GM19238 (cell line): ENCODE measurements around the gene C17orf100.

Experiments used
- DNase-seq: peaks from one replicate; pipeline ENCODE4 v3.0.0; 2011; ENCODE audit warnings: low spot score; ENCODE audit not compliant: insufficient read length

Gene C17orf100

DNA sequence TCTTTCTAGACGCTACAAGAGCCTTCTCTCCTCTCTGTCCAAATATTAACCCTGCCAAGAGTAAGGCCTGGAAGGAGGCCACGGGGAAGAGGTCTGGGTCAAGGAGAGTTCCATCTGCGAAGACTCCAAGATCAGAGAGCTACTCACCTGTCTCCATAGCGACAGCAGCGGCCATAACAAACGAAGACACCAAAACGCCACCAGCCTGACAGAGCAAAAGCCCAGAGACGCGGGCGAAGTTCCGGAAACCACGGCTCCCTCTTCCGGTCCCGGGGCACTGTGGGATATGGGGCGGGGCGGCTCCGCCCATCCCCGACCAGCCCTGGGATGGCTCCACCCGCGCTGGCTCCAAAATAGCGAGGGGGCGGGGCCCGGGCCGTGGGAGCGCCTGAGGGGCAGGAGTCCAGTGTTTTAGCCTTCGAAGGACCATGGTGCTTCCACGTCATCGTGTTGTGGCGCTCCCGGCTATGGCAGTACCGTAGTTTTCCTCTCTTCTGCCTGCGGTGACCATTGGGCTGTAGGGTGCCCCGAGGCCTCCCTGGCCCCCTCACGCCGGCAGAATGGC lies at the start of gene C17orf100, which contains the start of gene MED31:
TSS of gene C17orf100 (plus strand) at position 409 of the 565 bp plus-strand sequence. CDS start at position 561, 152 bp downstream.
TSS of gene MED31 (minus strand) at position 252 of the 565 bp plus-strand sequence. CDS start at position 175, 77 bp downstream.
- peak; percentile 94 for DNase-seq

DNA sequence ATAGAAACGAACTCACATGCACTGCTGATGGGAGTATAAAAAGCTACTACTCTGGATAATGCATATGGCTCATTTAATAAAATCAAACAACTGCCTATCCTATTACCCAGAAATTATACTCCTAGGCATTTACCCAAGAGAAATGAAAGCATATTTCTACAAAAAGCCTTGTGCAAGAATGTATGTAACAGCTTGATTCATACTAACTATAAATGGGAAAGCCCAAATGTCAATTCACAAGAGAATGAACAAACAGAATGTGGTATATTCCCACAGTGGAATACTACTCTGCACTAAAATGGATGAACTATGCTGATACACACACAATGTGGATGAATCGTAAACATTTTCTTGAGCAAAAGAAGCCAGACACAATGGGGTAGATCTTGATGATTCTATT lies 49.4 kb upstream of the C17orf100 start:
- DNase-seq: no peak

DNA sequence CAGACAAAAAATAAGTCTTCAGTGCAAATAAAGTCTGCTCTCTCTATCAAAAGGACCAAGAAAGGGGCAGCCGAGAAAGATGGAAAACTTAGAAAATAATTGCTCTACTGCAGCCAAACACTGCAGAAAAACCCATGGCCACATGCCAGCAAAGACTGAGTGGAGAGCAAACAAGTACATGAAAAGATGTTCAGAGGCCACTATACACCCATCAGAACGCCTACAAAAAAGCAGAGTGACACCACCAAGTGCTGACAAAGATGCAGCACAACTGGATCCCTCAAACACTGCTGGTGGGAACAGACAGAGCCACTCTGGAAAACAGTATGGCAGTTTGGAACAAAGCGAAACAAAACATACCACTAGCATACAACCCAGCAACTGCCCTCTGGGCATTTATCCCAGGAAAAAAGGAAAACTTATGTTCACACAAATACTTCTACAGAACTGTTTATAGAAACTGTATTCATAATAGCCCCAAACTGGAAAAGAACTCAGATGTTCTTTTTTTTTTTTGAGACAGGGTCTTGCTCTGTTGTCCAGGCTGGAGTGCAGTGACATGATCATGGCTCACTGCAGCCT lies 47.7 kb upstream of the C17orf100 start:
- no peak for DNase-seq

- no peak for DNase-seq
Measured at GRCh38 chr17:6605142-6605541, 46.4 kb upstream of the C17orf100 start.

- DNase-seq: no peak
Measured at GRCh38 chr17:6608321-6608720, 43.2 kb upstream of the C17orf100 start.

DNA sequence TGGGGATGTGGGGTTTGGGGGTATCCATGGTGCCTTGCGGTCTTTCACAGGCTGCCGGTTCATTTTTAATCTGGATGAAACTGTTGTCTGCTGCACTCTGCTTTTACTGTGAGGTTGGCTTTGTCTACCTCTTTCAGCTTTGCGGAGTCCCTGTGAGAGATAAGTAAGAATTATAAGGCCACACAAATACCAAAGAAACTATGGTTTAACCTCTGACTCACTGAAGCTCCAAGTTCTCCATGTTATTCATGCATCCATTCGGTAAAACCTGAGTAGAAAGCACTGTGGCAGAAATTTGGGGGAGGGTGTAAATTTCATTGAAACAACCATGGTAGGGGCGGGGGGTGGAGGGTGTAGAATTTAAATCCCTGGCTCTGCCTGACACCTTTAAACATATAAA lies 41.6 kb upstream of the C17orf100 start:
- DNase-seq: no peak

- DNase-seq: no peak
Measured at GRCh38 chr17:6611231-6611630, 40.3 kb upstream of the C17orf100 start.

DNA sequence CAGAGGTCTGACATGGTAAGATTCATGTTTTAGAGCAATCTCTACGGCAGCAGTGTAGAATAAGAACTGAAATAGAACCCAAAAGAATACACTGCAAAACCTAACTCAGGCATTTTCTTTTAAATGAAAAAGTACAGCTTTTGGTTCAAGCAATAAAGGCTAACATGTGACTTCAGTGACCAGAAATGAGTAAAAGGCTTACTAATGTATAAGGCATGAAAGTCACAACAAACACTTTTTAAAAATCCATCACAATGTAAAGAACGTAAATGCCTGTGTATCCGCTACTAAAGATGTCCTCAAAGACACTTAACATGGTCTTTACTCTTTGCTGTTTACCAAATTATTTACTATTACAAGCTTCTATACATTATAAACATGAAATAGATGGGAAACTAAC lies 27.6 kb upstream of the C17orf100 start:
- no peak for DNase-seq

- no peak for DNase-seq
Measured at GRCh38 chr17:6626616-6627015, 24.9 kb upstream of the C17orf100 start.

GRCh38 chr17:6627019-6627418 lies 24.5 kb upstream of the C17orf100 start:
- DNase-seq: no peak

GRCh38 chr17:6630390-6630789 lies 21.2 kb upstream of the C17orf100 start:
- no peak for DNase-seq

GRCh38 chr17:6632530-6632929 lies 19.0 kb upstream of the C17orf100 start:
- DNase-seq: no peak

DNA sequence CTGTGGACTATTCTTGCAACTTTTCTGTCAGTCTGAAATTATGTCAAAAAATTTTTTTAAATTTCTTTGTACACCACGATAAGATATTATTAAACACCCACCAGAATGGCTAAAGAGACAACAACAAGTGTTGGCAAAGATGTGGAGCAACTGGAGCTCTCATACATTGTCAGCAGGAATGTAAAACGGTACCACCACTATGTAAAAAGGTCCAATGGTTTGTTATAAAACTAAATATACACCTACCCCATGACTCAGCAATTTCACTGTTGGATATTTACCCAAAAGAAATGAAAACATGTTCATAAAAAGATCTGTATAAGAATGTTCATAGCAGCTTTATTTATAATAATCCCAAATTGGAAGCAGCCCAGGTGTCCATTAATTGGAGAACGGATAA lies 18.3 kb upstream of the C17orf100 start:
- DNase-seq: no peak

DNA sequence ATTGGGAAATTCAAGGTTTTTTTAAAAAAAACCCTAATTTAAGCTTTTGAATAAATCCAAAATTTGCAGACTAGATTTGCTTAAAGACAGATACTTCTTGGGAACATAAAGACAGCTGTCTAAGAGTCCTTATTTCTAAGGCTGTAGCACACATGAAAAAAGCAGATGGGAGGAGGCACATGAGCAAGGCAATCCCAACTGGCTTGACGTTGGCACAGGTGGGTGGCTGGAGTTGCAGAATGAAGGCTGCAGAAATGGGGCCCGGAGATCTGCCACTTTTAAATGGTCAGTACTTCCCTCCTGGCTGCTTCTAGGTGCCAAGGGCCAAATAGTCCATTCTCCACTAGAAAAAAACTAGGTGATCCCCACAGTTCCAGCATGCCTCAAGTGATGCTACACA lies 15.5 kb upstream of the C17orf100 start:
- no peak for DNase-seq

GRCh38 chr17:6636616-6637457 lies 14.7 kb upstream of the C17orf100 start:
- DNase-seq: no peak

DNA sequence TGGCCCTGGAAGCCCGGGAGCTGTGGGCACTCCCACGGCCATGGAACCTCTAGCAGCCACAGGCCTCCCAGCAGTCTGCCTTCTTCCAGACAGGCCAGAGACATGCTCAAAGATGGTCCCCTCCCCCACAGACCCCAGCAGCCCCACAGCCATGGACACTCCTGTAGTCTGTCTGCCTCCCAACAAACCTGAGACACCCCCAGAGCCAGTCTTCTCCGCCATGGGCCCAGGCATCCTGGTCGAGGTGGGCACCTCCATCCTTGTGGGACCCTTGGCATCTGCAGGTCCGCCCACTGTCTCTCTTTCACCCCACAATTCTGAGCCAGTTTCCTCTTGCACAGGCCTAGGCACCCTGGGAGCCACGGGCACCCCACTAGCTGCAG lies 14.1 kb upstream of the C17orf100 start:
- no peak for DNase-seq

- no peak for DNase-seq
Measured at GRCh38 chr17:6638046-6638908, 13.3 kb upstream of the C17orf100 start.

DNA sequence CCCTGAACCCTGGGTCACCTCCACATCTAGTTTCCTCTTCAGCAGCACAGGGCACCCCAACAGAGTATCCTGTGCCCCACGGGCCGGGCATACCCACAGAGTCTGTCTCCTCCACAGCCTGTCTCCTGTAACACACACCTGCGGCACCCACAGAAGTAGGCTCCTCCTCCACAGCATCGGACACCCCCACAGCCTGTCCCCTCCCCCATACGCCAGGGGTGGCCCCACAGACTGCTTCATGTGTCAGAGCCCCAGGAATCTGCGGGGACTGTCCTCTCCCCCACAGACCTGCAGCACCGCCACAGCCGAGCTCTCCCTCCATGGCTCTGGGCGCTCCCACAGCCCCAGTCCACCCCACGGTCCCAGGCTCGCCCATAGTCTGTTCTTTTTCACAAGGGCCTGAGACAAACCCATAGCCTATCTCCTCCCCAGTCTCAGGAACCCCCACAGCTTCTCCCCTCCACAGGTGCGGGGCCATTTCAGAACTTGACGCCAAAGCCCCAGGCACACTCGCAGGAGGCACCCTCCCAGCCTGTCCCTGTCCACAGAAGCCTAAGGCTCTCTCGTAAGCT lies 12.5 kb upstream of the C17orf100 start:
- no peak for DNase-seq

GRCh38 chr17:6639586-6640535 lies 11.7 kb upstream of the C17orf100 start:
- no peak for DNase-seq
